Lung (tissue), 12 donors: ENCODE data around the gene CNTNAP2. TPM values are rescaled to one million over a fixed set of nuclear protein-coding genes. Genes with fewer than 3 reads are reported as not detected.

Source experiments
- ATAC-seq: fragments of 200-7000 bp; cut with Tn5 transposase; one replicate; pipeline ENCODE4 v1.9.1; 2020; ENCODE audit warnings: moderate number of reproducible peaks; ENCODE audit not compliant: insufficient read depth, low FRiP score
- DNase-seq, 3 donors: peaks; one replicate each; pipeline ENCODE4 v3.0.0-alpha.2; 2013 to 2017
- H3K27ac ChIP-seq, 2 donors: one replicate each; pipeline ENCODE4 v1.5.1; 2013; ENCODE audit warnings: mild to moderate bottlenecking in 2 of 2, moderate library complexity in 2 of 2, control low read depth in 1 of 2, inconsistent platforms in 1 of 2, low read depth in 1 of 2, low read length in 1 of 2
- H3K27me3 ChIP-seq, 3 donors: one replicate each; pipeline ENCODE4 v1.5.1; 2013; ENCODE audit warnings: low read length in 2 of 3; ENCODE audit not compliant: control insufficient read depth in 3 of 3, insufficient read depth in 3 of 3
- H3K36me3 ChIP-seq, 4 donors: one replicate each; pipeline ENCODE4 v1.5.1; 2013; ENCODE audit warnings: low read length in 4 of 4, mild to moderate bottlenecking in 1 of 4, moderate library complexity in 1 of 4; ENCODE audit not compliant: control insufficient read depth in 4 of 4, insufficient read depth in 4 of 4
- H3K4me1 ChIP-seq, 5 donors: one replicate each; pipeline ENCODE4 v1.5.1; 2013; ENCODE audit warnings: low read length in 5 of 5, mild to moderate bottlenecking in 2 of 5, moderate library complexity in 1 of 5; ENCODE audit not compliant: control insufficient read depth in 5 of 5, insufficient read depth in 5 of 5
- H3K4me3 ChIP-seq: one replicate; pipeline ENCODE4 v1.5.1; 2013; ENCODE audit warnings: mild to moderate bottlenecking, control low read depth, moderate library complexity
- H3K9ac ChIP-seq, 2 donors: one replicate each; pipeline ENCODE4 v1.5.1; 2013; ENCODE audit warnings: low read length in 2 of 2, control low read depth in 1 of 2; ENCODE audit not compliant: insufficient read depth in 1 of 2
- H3K9me3 ChIP-seq, 4 donors: one replicate each; pipeline ENCODE4 v1.5.1; 2013; ENCODE audit warnings: low read length in 3 of 4, mild to moderate bottlenecking in 1 of 4, moderate library complexity in 1 of 4; ENCODE audit not compliant: control insufficient read depth in 4 of 4, insufficient read depth in 3 of 4
- WGBS, 2 donors: extraction: QIAGEN DNeasy Blood & Tissue Kit; methylation state at CpG; one replicate each; pipeline ENCODE4 v1.1.7; 2013; 5-methylcytosine and 5-hydroxymethylcytosine counted together
- polyA plus RNA-seq, 2 donors: library from polyadenylated mRNA; stranded (reverse); fragments of 200-250 nt; gene quantifications; one replicate each; pipeline ENCODE4 v1.2.1, GENCODE V29; 2013
- total RNA-seq, 2 donors: library from RNA; depleted of rRNA in 1 of 2; stranded (reverse); fragments of >200 nt in 1 of 2; gene quantifications; one replicate each; pipeline ENCODE4 v1.2.1, GENCODE V29; 2014 to 2021
- TF ChIP-seq, protein P1 (sequence below): IDR thresholded peaks from 2 replicates; pipeline ENCODE4 v1.5.1; 2012; ENCODE audit warnings: mild to moderate bottlenecking; ENCODE audit errors: control extremely low read depth, extremely low read depth
- donor health status: control.
- donor health status: control.
- donor health status: Bipolar disorder and iron deficiency.
- donor health status: healthy.
- donor health status: DM: yes; HTN: yes; CAD: no.

Gene CNTNAP2
- total and polyA plus RNA-seq, 4 donors: 0.18 to 45.3 (median 0.52) TPM

DNA sequence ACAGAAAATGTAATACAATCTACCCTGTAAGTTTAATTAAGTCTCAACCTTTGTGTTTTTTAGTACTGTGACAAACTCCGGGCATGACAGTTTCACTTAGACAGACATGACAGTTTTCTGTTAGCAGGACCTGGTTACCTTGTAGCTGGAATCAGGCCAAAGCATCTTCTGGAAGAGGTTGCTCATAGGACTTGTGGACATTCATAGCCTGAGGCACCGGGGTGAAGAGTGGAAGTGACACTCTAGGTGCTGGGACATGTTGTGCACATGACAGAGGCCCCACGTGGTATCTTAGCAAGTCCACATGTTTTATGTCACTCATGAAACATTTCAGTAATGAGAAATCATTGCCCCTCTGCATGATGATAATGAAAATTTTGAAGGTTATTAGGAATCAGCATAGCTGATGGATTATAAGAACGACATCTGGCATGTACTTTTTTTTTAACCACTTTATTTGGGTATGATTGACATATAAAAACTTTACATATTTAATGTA, 441.4 kb downstream of the CNTNAP2 start:
- Histone ChIP-seq H3K36me3 (no peaks in the 10 kb centered on the region), H3K9me3 (no peaks in the 10 kb centered on the region), H3K27me3 (no peaks in the 10 kb centered on the region), H3K4me3 (no peak overlapping the region), H3K9ac (no peak overlapping the region), H3K4me1 (no peaks in the 10 kb centered on the region), H3K27ac (no peak overlapping the region)
- 77 to 84% methylated on average over 4 of the region's 4 CpGs for WGBS, 2 donors
- no peak for ATAC-seq
- DNase-seq: no peak
- TF ChIP-seq, protein P1, sequence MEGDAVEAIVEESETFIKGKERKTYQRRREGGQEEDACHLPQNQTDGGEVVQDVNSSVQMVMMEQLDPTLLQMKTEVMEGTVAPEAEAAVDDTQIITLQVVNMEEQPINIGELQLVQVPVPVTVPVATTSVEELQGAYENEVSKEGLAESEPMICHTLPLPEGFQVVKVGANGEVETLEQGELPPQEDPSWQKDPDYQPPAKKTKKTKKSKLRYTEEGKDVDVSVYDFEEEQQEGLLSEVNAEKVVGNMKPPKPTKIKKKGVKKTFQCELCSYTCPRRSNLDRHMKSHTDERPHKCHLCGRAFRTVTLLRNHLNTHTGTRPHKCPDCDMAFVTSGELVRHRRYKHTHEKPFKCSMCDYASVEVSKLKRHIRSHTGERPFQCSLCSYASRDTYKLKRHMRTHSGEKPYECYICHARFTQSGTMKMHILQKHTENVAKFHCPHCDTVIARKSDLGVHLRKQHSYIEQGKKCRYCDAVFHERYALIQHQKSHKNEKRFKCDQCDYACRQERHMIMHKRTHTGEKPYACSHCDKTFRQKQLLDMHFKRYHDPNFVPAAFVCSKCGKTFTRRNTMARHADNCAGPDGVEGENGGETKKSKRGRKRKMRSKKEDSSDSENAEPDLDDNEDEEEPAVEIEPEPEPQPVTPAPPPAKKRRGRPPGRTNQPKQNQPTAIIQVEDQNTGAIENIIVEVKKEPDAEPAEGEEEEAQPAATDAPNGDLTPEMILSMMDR: no peak

DNA sequence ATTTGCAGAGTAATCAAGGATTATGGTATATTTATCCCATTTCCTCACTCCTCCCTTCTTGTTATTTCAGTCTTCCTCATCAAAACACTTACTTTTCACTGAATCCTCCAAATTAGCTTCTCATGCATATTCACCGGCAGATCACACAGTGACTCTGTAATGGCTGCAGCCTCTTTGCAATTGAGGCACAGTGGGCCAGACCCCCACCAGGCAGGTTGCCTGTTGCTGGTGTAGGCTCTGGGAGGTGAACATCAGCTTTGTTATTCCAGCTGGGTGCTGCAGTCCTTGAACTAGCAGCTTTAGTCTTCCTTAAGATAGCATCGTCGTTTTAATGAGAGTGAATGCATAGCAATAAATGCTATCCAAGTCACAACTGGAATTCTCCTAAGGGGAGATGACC, 449.3 kb downstream of the CNTNAP2 start:
- no peaks in the 10 kb centered on the region for H3K4me1 ChIP-seq
- no peak overlapping the region for H3K9ac ChIP-seq
- no peaks in the 10 kb centered on the region for H3K36me3 ChIP-seq
- WGBS, 2 donors: 86 to 96% methylated on average over 3 of the region's 3 CpGs
- ATAC-seq (no peak), DNase-seq (no peak)
- no peak overlapping the region for H3K27ac ChIP-seq
- TF ChIP-seq, protein P1: no peak
- H3K27me3 ChIP-seq: no peaks in the 10 kb centered on the region
- no peak overlapping the region for H3K4me3 ChIP-seq
- H3K9me3 ChIP-seq: no peaks in the 10 kb centered on the region

DNA sequence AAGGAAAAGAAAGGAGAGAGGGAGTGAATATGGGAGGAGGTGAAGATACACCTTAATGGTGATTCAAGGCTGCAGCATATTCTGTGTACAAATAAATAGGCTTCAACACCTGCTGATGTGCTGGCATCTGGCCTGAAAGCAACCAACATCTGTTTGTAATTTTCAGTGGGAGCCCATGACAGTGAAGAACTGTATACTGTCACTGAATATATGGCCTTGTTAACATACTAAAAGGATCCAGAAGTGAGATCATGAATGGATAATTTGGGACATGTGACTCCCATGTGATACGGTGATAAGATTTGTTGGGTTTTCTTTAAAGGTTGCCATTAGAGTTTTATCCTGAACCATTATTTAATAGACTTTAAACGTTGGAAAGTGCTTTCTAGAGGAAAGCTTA, 459.3 kb downstream of the CNTNAP2 start:
- WGBS, 2 donors: 36 to 57% methylated on average over 2 of the region's 2 CpGs
- no peaks in the 10 kb centered on the region for H3K4me1 ChIP-seq
- ATAC-seq: no peak

More for the DNA sequence above, 459.3 kb downstream of the CNTNAP2 start:
- H3K4me3 ChIP-seq: no peak overlapping the region
- TF ChIP-seq, protein P1: no peak
- H3K9ac ChIP-seq: no peak overlapping the region
- no peaks in the 10 kb centered on the region for H3K9me3 ChIP-seq
- no peak overlapping the region for H3K27ac ChIP-seq
- H3K27me3 ChIP-seq: no peaks in the 10 kb centered on the region
- no peak for DNase-seq
- no peaks in the 10 kb centered on the region for H3K36me3 ChIP-seq
